Ovary (tissue), 9 donors: ENCODE results near the gene ADARB2. TPM values are rescaled to one million over a fixed set of nuclear protein-coding genes. Genes with fewer than 3 reads are reported as not detected.

Source experiments
- DNase-seq, 5 donors: peaks; one replicate each; pipeline ENCODE4 v3.0.0-alpha.2; 2019 to 2020
- H3K27ac ChIP-seq, 2 donors: fragments of 200-600 bp; one replicate each; pipeline versions ENCODE4 v1.5.1 to v1.8.0; 2019 to 2022
- H3K27me3 ChIP-seq: fragments of 200-600 bp; one replicate; pipeline ENCODE4 v1.8.0; 2022
- H3K36me3 ChIP-seq: fragments of 200-600 bp; sonication (generic); one replicate; pipeline ENCODE4 v1.5.1; 2019
- H3K4me1 ChIP-seq: one replicate; pipeline ENCODE4 v1.8.1; 2013; ENCODE audit warnings: mild to moderate bottlenecking, moderate library complexity; ENCODE audit not compliant: insufficient read depth
- H3K4me3 ChIP-seq: fragments of 200-600 bp; sonication (generic); one replicate; pipeline ENCODE4 v1.5.1; 2017
- H3K9me3 ChIP-seq, 2 donors: fragments of 200-600 bp in 1 of 2; sonication (generic) in 1 of 2; one replicate each; pipeline versions ENCODE4 v1.5.1 to v1.8.1; 2013 to 2019; ENCODE audit warnings: mild to moderate bottlenecking in 1 of 2, moderate library complexity in 1 of 2
- CTCF ChIP-seq, 3 donors: fragments of 450-650 bp in 2 of 3; fragments of 200-600 bp in 1 of 3; IDR thresholded peaks; one replicate each; pipeline versions ENCODE4 v1.5.1 to v1.8.0; 2016 to 2022; ENCODE audit warnings: antibody characterized with exemption in 3 of 3, mild to moderate bottlenecking in 1 of 3
- EP300 ChIP-seq: sonication (generic); formaldehyde crosslinking; IDR thresholded peaks from one replicate; pipeline ENCODE4 v1.6.1; 2017; ENCODE audit warnings: antibody characterized with exemption
- POLR2A ChIP-seq: fragments of 450-650 bp; IDR thresholded peaks from one replicate; pipeline ENCODE4 v1.6.1; 2017; ENCODE audit warnings: antibody characterized with exemption, mild to moderate bottlenecking, moderate library complexity
- WGBS, 3 donors: extraction: QIAGEN DNeasy Blood & Tissue Kit in 1 of 3; methylation state at CpG; one replicate each; pipeline versions ENCODE4 v1.1.5 to v1.1.7; 2013 to 2017; 5-methylcytosine and 5-hydroxymethylcytosine counted together
- intact Hi-C, 4 donors: fragments of 100-400 bp; cut with DNase I; formaldehyde crosslinking; loops; one replicate each; pipeline versions ENCODE4 v1.11.0 to v1.15.1; 2022 to 2023
- polyA plus RNA-seq, 2 donors: library from polyadenylated mRNA; stranded (reverse); fragments of 200-250 nt in 1 of 2; fragments of 350-450 nt in 1 of 2; fragmentation: Illumina TruSeq in 1 of 2; extraction: RNeasy Lipid Tissue Mini Kit (QIAGEN cat#74804) in 1 of 2; gene quantifications; one replicate each; pipeline ENCODE4 v1.2.3, GENCODE V29; 2013 to 2014
- total RNA-seq, 7 donors: library from RNA; depleted of rRNA in 2 of 7; stranded (reverse); fragments of >200 nt in 2 of 7; fragmentation: NEBNext Ultra II Directional in 3 of 7; extraction: Animal tissue kit (Norgen Biotek cat#: 25700) in 3 of 7; gene quantifications; one replicate each; pipeline versions ENCODE4 v1.1.0 to v1.2.4, GENCODE V29; 2016 to 2023
- donor health status: DM: no; HTN: no; CAD: no; lungs with moderate emphysema.
- donor health status: DM: no; HTN: no; CAD: no.
- donor health status: Bipolar disorder and iron deficiency.
- donor health status: DM: yes; HTN: yes; CAD: no.
- donor health status: DM: no; HTN: no; CAD: no.
- donor health status: DM: yes; HTN: yes; CAD: no.

The ADARB2 gene
- total and polyA plus RNA-seq, 9 donors, result 0.12 to 2.0 (median 0.36) TPM; not detected in 2

GRCh38 chr10:1495915-1496517 lies 241.3 kb downstream of the ADARB2 start:
- WGBS, 3 donors, result 93 to 97% (median 94%) methylated on average over 5 of the region's 5 CpGs
- Histone ChIP-seq H3K4me3 (no peak overlapping the region), H3K4me1 (no peaks in the 10 kb centered on the region), H3K27ac (no peak overlapping the region), H3K9me3 (no peaks in the 10 kb centered on the region), H3K36me3 (no peaks in the 10 kb centered on the region), H3K27me3 (no peaks in the 10 kb centered on the region)
- no peak for DNase-seq
- TF ChIP-seq POLR2A, result no peak
- no peak for TF ChIP-seq CTCF (IDR thresholded peaks at IDR 0.05)
- TF ChIP-seq EP300, result no peak
- intact Hi-C loops, result no loop called here

- Histone ChIP-seq H3K4me3 (no peak overlapping the region), H3K27me3 (no peaks in the 10 kb centered on the region), H3K27ac (no peak overlapping the region), H3K36me3 (no peaks in the 10 kb centered on the region), H3K9me3 (no peaks in the 10 kb centered on the region), H3K4me1 (no peaks in the 10 kb centered on the region)
- DNase-seq, result no peak
- 73 to 81% (median 76%) methylated on average over 9 of the region's 9 CpGs for WGBS, 3 donors
- intact Hi-C loops, result no loop called here
- TF ChIP-seq CTCF (IDR thresholded peaks at IDR 0.05) (no peak), POLR2A (no peak), EP300 (no peak)
Measured at GRCh38 chr10:1492641-1493040, 244.7 kb downstream of the ADARB2 start.

GRCh38 chr10:1491901-1492300 lies 245.4 kb downstream of the ADARB2 start:
- Histone ChIP-seq H3K27me3 (no peaks in the 10 kb centered on the region), H3K27ac (no peak overlapping the region), H3K36me3 (no peaks in the 10 kb centered on the region), H3K4me3 (no peak overlapping the region), H3K9me3 (no peaks in the 10 kb centered on the region), H3K4me1 (no peaks in the 10 kb centered on the region)
- TF ChIP-seq POLR2A, result no peak
- no peak for TF ChIP-seq CTCF (IDR thresholded peaks at IDR 0.05)
- TF ChIP-seq EP300, result no peak
- 69 to 84% (median 79%) methylated on average over 2 of the region's 2 CpGs for WGBS, 3 donors
- DNase-seq, result no peak
- intact Hi-C loops, result no loop called here

- DNase-seq, result no peak
- Histone ChIP-seq H3K36me3 (no peaks in the 10 kb centered on the region), H3K4me3 (no peak overlapping the region), H3K9me3 (no peaks in the 10 kb centered on the region), H3K27me3 (no peaks in the 10 kb centered on the region), H3K27ac (no peak overlapping the region), H3K4me1 (no peaks in the 10 kb centered on the region)
- intact Hi-C loops, result no loop called here
- TF ChIP-seq EP300 (no peak), POLR2A (no peak), CTCF (IDR thresholded peaks at IDR 0.05) (no peak)
- WGBS, 3 donors, result 81 to 87% (median 83%) methylated on average over 4 of the region's 4 CpGs
Measured at GRCh38 chr10:1489801-1490200, 247.5 kb downstream of the ADARB2 start.
